Ascending aorta (tissue), 2 donors: ENCODE measurements around the gene DUSP7. TPM values are rescaled to one million over a fixed set of nuclear protein-coding genes. Genes with fewer than 3 reads are reported as not detected.
A peak's percentile ranks its signal among the peaks of the same experiment; 100 is the strongest.

Source experiments
- DNase-seq, 2 donors: peaks; one replicate each; pipeline ENCODE4 v3.0.0-alpha.2; 2019; ENCODE audit warnings: low spot score in 2 of 2
- H3K27ac ChIP-seq, 2 donors: fragments of 200-600 bp; sonication (generic); one replicate each; pipeline ENCODE4 v1.5.1; 2016 to 2017; ENCODE audit warnings: mild to moderate bottlenecking in 1 of 2
- H3K27me3 ChIP-seq: fragments of 200-600 bp; sonication (generic); one replicate; pipeline ENCODE4 v1.5.1; 2017
- H3K36me3 ChIP-seq, 2 donors: fragments of 200-600 bp; sonication (generic); one replicate each; pipeline ENCODE4 v1.5.1; 2016
- H3K4me1 ChIP-seq, 2 donors: fragments of 200-600 bp; sonication (generic); one replicate each; pipeline ENCODE4 v1.5.1; 2016 to 2017; ENCODE audit warnings: mild to moderate bottlenecking in 1 of 2
- H3K4me3 ChIP-seq, 2 donors: fragments of 200-600 bp; sonication (generic); one replicate each; pipeline ENCODE4 v1.5.1; 2016 to 2017; ENCODE audit warnings: mild to moderate bottlenecking in 1 of 2
- H3K9me3 ChIP-seq, 2 donors: fragments of 200-600 bp; sonication (generic); one replicate each; pipeline ENCODE4 v1.5.1; 2016
- CTCF ChIP-seq, 3 experiments: fragments of 200-600 bp in 2 of 3; fragments of 450-650 bp in 1 of 3; sonication (generic) in 2 of 3; IDR thresholded peaks; one replicate each; pipeline ENCODE4 v1.5.1; 2016 to 2019; ENCODE audit warnings: antibody characterized with exemption in 3 of 3, mild to moderate bottlenecking in 1 of 3, moderate library complexity in 1 of 3
- intact Hi-C: fragments of 100-400 bp; cut with DNase I; formaldehyde crosslinking; loops from one replicate; pipeline ENCODE4 v1.15.1; 2023
- total RNA-seq: library from RNA; depleted of rRNA; stranded (reverse); fragments of >200 nt; gene quantifications from one replicate; pipeline ENCODE4 v1.1.0, GENCODE V29; 2016

Gene DUSP7
- total RNA-seq, 1 donor from 2014 or later: 76.5 TPM

GRCh38 chr3:52041118-52041731 is 15.1 kb downstream of the DUSP7 start:
- intact Hi-C loops: no loop called here
- no peak overlapping the region for H3K4me3 ChIP-seq
- TF ChIP-seq CTCF (IDR thresholded peaks at IDR 0.05): peak in 1 of 3 experiments; percentile 38
- H3K27ac ChIP-seq: peak overlapping the region; percentile 55 to 74
- no peaks in the 10 kb centered on the region for H3K27me3 ChIP-seq
- no peaks in the 10 kb centered on the region for H3K36me3 ChIP-seq
- DNase-seq: no peak
- H3K9me3 ChIP-seq: no peaks in the 10 kb centered on the region
- peaks cover 8 to 17% of the 10 kb centered on the region in 2 donors for H3K4me1 ChIP-seq

GRCh38 chr3:52040600-52040999 is 15.8 kb downstream of the DUSP7 start:
- Histone ChIP-seq H3K4me3 (no peak overlapping the region), H3K9me3 (no peaks in the 10 kb centered on the region), H3K4me1 (peaks cover 4 to 13% of the 10 kb centered on the region in 2 donors), H3K36me3 (no peaks in the 10 kb centered on the region), H3K27me3 (no peaks in the 10 kb centered on the region), H3K27ac (peak overlapping the region; percentile 55 to 74)
- TF ChIP-seq CTCF (IDR thresholded peaks at IDR 0.05): no peak
- no peak for DNase-seq
- intact Hi-C loops: loop anchor here (1.0 kb wide), 1 partner anchor 21 kb away; no protein-coding TSS in a partner anchor

- DNase-seq: peak; percentile 48 to 93
- H3K9me3 ChIP-seq: no peaks in the 10 kb centered on the region
- no peaks in the 10 kb centered on the region for H3K36me3 ChIP-seq
- H3K4me1 ChIP-seq: peaks cover 4 to 10% of the 10 kb centered on the region in 2 donors
- intact Hi-C loops: loop anchor here (1.0 kb wide), 1 partner anchor 21 kb away; no protein-coding TSS in a partner anchor
- H3K27ac ChIP-seq: peak overlapping the region; percentile 55 to 74
- H3K27me3 ChIP-seq: no peaks in the 10 kb centered on the region
- H3K4me3 ChIP-seq: peak overlapping the region in 1 of 2 donors; percentile 10
- TF ChIP-seq CTCF (IDR thresholded peaks at IDR 0.05): no peak
Measured at GRCh38 chr3:52039846-52040245, 16.5 kb downstream of the DUSP7 start.

- peak overlapping the region; percentile 53 to 74 for H3K27ac ChIP-seq
- intact Hi-C loops: no loop called here
- H3K9me3 ChIP-seq: no peaks in the 10 kb centered on the region
- H3K4me3 ChIP-seq: no peak overlapping the region
- TF ChIP-seq CTCF (IDR thresholded peaks at IDR 0.05): no peak
- DNase-seq: no peak
- H3K4me1 ChIP-seq: peaks cover 4 to 10% of the 10 kb centered on the region in 2 donors
- no peaks in the 10 kb centered on the region for H3K27me3 ChIP-seq
- H3K36me3 ChIP-seq: no peaks in the 10 kb centered on the region
Measured at GRCh38 chr3:52039426-52039825, 16.9 kb downstream of the DUSP7 start.

GRCh38 chr3:52038227-52038626 is 18.1 kb downstream of the DUSP7 start:
- no peak for DNase-seq
- TF ChIP-seq CTCF (IDR thresholded peaks at IDR 0.05): no peak
- Histone ChIP-seq H3K27me3 (no peaks in the 10 kb centered on the region), H3K9me3 (no peaks in the 10 kb centered on the region), H3K4me3 (no peak overlapping the region), H3K27ac (peak overlapping the region in 1 of 2 donors; percentile 3), H3K4me1 (peaks cover 4 to 10% of the 10 kb centered on the region in 2 donors), H3K36me3 (no peaks in the 10 kb centered on the region)
- intact Hi-C loops: no loop called here
